Activated T-helper 17 cell treated with anti-CD3 and anti-CD28 coated beads, Interleukin-2, amount 50 U/mL, for 72 hours (primary cell): ENCODE results near the gene CEP295NL. TPM values are rescaled to one million over a fixed set of nuclear protein-coding genes. Genes with fewer than 3 reads are reported as not detected.

Experiments used
- ATAC-seq: fragments of 150-1000 bp; cut with Tn5 transposase; replicated peaks from 2 replicates; pipeline ENCODE4 v1.10.0; 2021; ENCODE audit warnings: mild to moderate bottlenecking, moderate library complexity
- H3K27ac Mint-ChIP-seq: one replicate; pipeline ENCODE4 v1.8.0; 2022; ENCODE audit warnings: mixed read lengths
- H3K27me3 Mint-ChIP-seq: one replicate; pipeline ENCODE4 v1.8.0; 2022; ENCODE audit warnings: mixed read lengths
- H3K36me3 Mint-ChIP-seq: one replicate; pipeline ENCODE4 v1.8.0; 2022; ENCODE audit warnings: low read depth, mild to moderate bottlenecking, mixed read lengths
- H3K4me1 Mint-ChIP-seq: one replicate; pipeline ENCODE4 v1.8.0; 2022; ENCODE audit warnings: mixed read lengths
- H3K4me3 Mint-ChIP-seq: one replicate; pipeline ENCODE4 v1.8.0; 2022; ENCODE audit warnings: mild to moderate bottlenecking, mixed read lengths
- H3K9me3 Mint-ChIP-seq: one replicate; pipeline ENCODE4 v1.8.0; 2022; ENCODE audit warnings: mixed read lengths
- total RNA-seq, 2 donors: library from RNA; stranded (reverse); gene quantifications; one replicate each; pipeline ENCODE4 v1.2.3, GENCODE V29; 2022

The CEP295NL gene
- total RNA-seq, 2 donors from 2014 or later: not detected

- H3K27me3 Mint-ChIP-seq: no peaks in the 10 kb centered on the region
- H3K27ac Mint-ChIP-seq: no peak overlapping the region
- no peak for ATAC-seq
- no peaks in the 10 kb centered on the region for H3K36me3 Mint-ChIP-seq
- H3K4me1 Mint-ChIP-seq: no peaks in the 10 kb centered on the region
- no peaks in the 10 kb centered on the region for H3K9me3 Mint-ChIP-seq
- no peak overlapping the region for H3K4me3 Mint-ChIP-seq
These were observed 41.8 kb downstream of the CEP295NL start for GRCh38 chr17:78861229-78861628.

- no peak overlapping the region for H3K27ac Mint-ChIP-seq
- no peak for ATAC-seq
- H3K4me3 Mint-ChIP-seq: no peak overlapping the region
- H3K9me3 Mint-ChIP-seq: no peaks in the 10 kb centered on the region
- H3K27me3 Mint-ChIP-seq: no peaks in the 10 kb centered on the region
- no peaks in the 10 kb centered on the region for H3K4me1 Mint-ChIP-seq
- no peaks in the 10 kb centered on the region for H3K36me3 Mint-ChIP-seq
These were observed 44.0 kb downstream of the CEP295NL start for GRCh38 chr17:78859051-78859450.

GRCh38 chr17:78857266-78857665, 45.7 kb downstream of the CEP295NL start:
- ATAC-seq: no peak
- H3K4me1 Mint-ChIP-seq: no peaks in the 10 kb centered on the region
- no peak overlapping the region for H3K27ac Mint-ChIP-seq
- no peaks in the 10 kb centered on the region for H3K27me3 Mint-ChIP-seq
- no peaks in the 10 kb centered on the region for H3K36me3 Mint-ChIP-seq
- H3K9me3 Mint-ChIP-seq: no peaks in the 10 kb centered on the region
- no peak overlapping the region for H3K4me3 Mint-ChIP-seq

DNA sequence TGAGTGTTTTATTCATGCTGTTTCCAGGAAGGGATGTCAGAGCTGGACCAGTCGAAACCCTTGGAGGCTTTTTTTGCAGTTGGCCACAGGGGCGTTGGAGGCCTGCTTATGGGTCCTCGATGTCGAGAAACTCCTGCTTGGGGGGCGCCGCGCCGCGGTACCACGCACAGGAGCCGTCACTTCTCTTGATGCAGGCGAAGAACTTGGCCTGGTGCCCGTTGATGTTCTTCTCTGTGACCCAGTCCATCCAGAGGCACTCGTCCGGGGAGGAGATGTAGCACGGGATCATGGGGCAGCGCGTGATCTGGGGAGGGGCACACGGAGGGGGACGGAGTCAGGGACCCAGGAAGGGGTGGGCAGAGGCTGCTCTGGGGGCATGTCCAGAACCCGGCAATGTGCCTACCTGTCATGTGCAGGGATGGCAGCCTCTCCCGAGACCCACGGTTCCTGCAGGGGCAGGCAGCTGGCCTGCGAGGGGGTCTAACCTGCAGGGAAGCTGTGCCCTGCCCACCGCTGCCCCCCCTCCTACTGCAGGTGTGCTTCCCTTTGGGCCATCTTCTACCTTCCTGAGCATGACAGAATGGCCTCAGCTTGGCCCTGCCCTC, 47.3 kb downstream of the CEP295NL start:
- Mint-ChIP-seq H3K27me3 (no peaks in the 10 kb centered on the region), H3K27ac (no peak overlapping the region), H3K9me3 (no peaks in the 10 kb centered on the region), H3K4me3 (no peak overlapping the region), H3K36me3 (no peaks in the 10 kb centered on the region), H3K4me1 (no peaks in the 10 kb centered on the region)
- ATAC-seq: no peak

DNA sequence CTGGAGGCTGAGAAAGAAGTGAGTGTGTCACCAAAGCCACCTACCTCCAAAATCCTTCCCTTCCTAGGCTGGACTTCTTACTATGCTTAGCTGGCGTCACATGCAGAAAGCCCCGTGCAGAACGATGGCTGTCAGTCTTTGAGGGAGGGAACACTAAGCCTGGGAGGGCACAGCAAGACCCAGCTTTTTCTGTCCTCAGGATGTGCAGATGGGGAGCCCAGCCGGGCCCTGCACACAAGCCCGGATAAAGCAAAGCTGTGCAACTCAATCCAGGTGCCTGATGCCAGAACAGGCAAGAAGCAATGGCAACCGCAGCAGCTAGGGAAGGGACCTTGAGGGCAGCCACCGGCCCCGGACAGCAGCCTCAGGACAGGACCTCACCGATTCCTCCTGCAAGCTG, 48.5 kb downstream of the CEP295NL start:
- H3K4me3 Mint-ChIP-seq: no peak overlapping the region
- no peaks in the 10 kb centered on the region for H3K36me3 Mint-ChIP-seq
- H3K27me3 Mint-ChIP-seq: no peaks in the 10 kb centered on the region
- no peak for ATAC-seq
- no peaks in the 10 kb centered on the region for H3K9me3 Mint-ChIP-seq
- H3K27ac Mint-ChIP-seq: no peak overlapping the region
- no peaks in the 10 kb centered on the region for H3K4me1 Mint-ChIP-seq

GRCh38 chr17:78853926-78854394, 49.0 kb downstream of the CEP295NL start:
- H3K4me3 Mint-ChIP-seq: no peak overlapping the region

DNA sequence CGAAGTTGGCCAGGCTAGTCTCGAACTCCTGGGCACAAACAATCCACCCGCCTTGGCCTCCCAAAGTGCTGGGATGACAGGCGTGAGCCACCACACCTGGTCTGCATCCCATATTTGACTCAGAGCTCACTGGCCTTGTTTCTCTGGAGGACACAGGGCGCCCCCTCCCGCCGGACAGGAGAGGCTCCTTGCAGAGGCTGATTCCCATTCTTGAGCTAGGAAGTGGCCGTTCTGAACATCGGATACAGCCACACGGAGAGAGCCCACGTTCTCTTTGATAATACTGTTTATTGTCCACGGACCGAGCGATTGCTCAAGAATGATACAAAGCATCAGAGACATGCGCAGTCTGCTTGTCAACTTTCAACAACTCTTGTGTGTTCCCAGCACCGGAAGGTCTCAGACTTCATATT, 50.3 kb downstream of the CEP295NL start:
- no peak overlapping the region for H3K27ac Mint-ChIP-seq

More at GRCh38 chr17:78853926-78854394, 49.0 kb downstream of the CEP295NL start:
- Mint-ChIP-seq H3K27me3 (no peaks in the 10 kb centered on the region), H3K27ac (no peak overlapping the region), H3K4me1 (no peaks in the 10 kb centered on the region), H3K9me3 (no peaks in the 10 kb centered on the region), H3K36me3 (no peaks in the 10 kb centered on the region)
- no peak for ATAC-seq

GRCh38 chr17:78849026-78849425, 54.0 kb downstream of the CEP295NL start:
- H3K4me3 Mint-ChIP-seq: no peak overlapping the region
- H3K4me1 Mint-ChIP-seq: peaks cover 8% of the 10 kb centered on the region
- H3K27ac Mint-ChIP-seq: no peak overlapping the region
- no peaks in the 10 kb centered on the region for H3K36me3 Mint-ChIP-seq
- H3K27me3 Mint-ChIP-seq: no peaks in the 10 kb centered on the region
- H3K9me3 Mint-ChIP-seq: no peaks in the 10 kb centered on the region
- no peak for ATAC-seq

More for the DNA sequence above, 50.3 kb downstream of the CEP295NL start:
- Mint-ChIP-seq H3K4me3 (no peak overlapping the region), H3K36me3 (no peaks in the 10 kb centered on the region), H3K9me3 (no peaks in the 10 kb centered on the region), H3K4me1 (no peaks in the 10 kb centered on the region), H3K27me3 (no peaks in the 10 kb centered on the region)
- ATAC-seq: no peak

- Mint-ChIP-seq H3K9me3 (no peaks in the 10 kb centered on the region), H3K4me1 (peaks cover 9% of the 10 kb centered on the region), H3K4me3 (no peak overlapping the region), H3K27me3 (no peaks in the 10 kb centered on the region), H3K36me3 (no peaks in the 10 kb centered on the region), H3K27ac (no peak overlapping the region)
- ATAC-seq: no peak
These were observed 55.9 kb downstream of the CEP295NL start for GRCh38 chr17:78847052-78847451.

DNA sequence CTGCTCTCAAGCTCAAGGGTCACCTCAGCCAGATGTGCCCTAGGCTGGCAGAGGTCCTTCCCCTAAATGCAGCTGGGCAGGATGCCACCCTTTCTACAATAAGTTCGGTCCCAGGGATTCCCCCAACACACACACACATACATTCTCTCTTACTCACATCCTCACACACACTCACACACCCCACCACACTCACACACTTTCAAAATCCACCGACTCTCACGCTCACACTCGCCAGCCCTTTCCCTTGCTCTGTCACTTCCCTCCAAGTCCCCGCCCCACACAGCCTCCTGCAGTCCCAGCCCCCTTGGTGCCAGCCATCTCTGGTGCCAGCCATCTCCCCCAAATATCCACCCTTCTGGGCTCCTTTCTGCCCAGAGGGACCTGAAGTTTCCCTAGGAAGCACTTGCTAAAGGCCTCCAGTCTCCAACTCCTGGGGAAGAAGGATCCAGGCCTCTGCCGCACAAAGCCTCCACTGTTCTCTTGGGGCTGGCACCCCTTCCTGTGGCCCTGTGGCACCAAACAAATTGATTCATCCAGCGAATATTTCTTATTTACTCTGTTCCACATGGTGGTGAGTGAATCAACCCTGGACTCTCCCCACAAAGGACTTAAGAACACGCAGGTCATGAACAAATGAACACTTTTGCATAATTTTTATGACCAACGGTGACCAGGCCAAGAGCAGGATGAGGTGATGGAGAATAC, 58.5 kb downstream of the CEP295NL start:
- no peak overlapping the region for H3K27ac Mint-ChIP-seq
- ATAC-seq: no peak
- H3K4me1 Mint-ChIP-seq: peaks cover 10% of the 10 kb centered on the region
- no peaks in the 10 kb centered on the region for H3K9me3 Mint-ChIP-seq
- H3K4me3 Mint-ChIP-seq: no peak overlapping the region
- peaks cover 10% of the 10 kb centered on the region for H3K36me3 Mint-ChIP-seq
- no peaks in the 10 kb centered on the region for H3K27me3 Mint-ChIP-seq

- Mint-ChIP-seq H3K9me3 (no peaks in the 10 kb centered on the region), H3K36me3 (peaks cover 24% of the 10 kb centered on the region), H3K4me3 (no peak overlapping the region), H3K27ac (no peak overlapping the region), H3K4me1 (peaks cover 19% of the 10 kb centered on the region), H3K27me3 (no peaks in the 10 kb centered on the region)
- no peak for ATAC-seq
These were observed 60.0 kb downstream of the CEP295NL start for GRCh38 chr17:78842881-78843565.

GRCh38 chr17:78840780-78841611, 62.0 kb downstream of the CEP295NL start, which contains the start of gene USP36:
Gene USP36, minus strand, starts transcription at chr17:78840814. Its CDS starts 4,451 bp downstream, at chr17:78836363.
- peaks cover 32% of the 10 kb centered on the region for H3K4me1 Mint-ChIP-seq
- peak; percentile 91 for ATAC-seq
- peak within 1 kb of the TSS; percentile 87 for H3K4me3 Mint-ChIP-seq

More at GRCh38 chr17:78840780-78841611, 62.0 kb downstream of the CEP295NL start, which contains the start of gene USP36:
- peak within 1 kb of the TSS; percentile 92 for H3K27ac Mint-ChIP-seq
- no peaks in the 10 kb centered on the region for H3K27me3 Mint-ChIP-seq
- peaks cover 45% of the 10 kb centered on the region for H3K36me3 Mint-ChIP-seq
- H3K9me3 Mint-ChIP-seq: no peaks in the 10 kb centered on the region
